LNCaP clone FGC (cell line): Measurements from ENCODE around the gene STAP1.
"Not testable (repeated sequence)": the region's sequence is repeated elsewhere in the genome, so short reads cannot be mapped to it uniquely, and the experiment has no call there.

ENCODE experiments used
- DNase-seq: peaks from one replicate; pipeline ENCODE4 v3.0.0-alpha.2; 2011; ENCODE audit warnings: low read depth
- H3K4me3 ChIP-seq: 2 replicates; pipeline ENCODE4 v1.5.1; 2011; ENCODE audit warnings: mild to moderate bottlenecking, low read depth, low read length, control low read depth
- CTCF ChIP-seq: IDR thresholded peaks from 2 replicates; pipeline ENCODE4 v1.5.1; 2012; ENCODE audit warnings: mild to moderate bottlenecking; ENCODE audit not compliant: control insufficient read depth, insufficient read depth; ENCODE audit errors: extremely low read depth

The STAP1 gene

GRCh38 chr4:67531379-67531962 is 27.1 kb upstream of the STAP1 start:
- no peak for TF ChIP-seq CTCF
- no peak overlapping the region for H3K4me3 ChIP-seq
- DNase-seq, result no peak

DNA sequence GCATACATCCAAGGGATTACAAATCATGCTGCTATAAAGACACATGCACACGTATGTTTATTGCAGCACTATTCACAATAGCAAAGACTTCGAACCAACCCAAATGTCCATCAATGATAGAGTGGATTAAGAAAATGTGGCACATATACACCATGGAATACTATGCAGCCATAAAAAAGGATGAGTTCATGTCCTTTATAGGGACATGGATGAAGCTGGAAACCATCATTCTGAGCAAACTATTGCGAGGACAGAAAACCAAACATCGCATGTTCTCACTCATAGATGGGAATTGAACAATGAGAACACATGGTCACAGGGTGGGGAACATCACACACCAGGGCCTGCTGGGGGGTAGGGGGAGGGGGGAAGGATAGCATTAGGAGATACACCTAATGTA is 26.1 kb upstream of the STAP1 start:
- DNase-seq, result not testable (repeated sequence)

GRCh38 chr4:67533112-67533511 is 25.4 kb upstream of the STAP1 start:
- TF ChIP-seq CTCF, result no peak
- H3K4me3 ChIP-seq, result no peak overlapping the region
- DNase-seq, result no peak

More for the DNA sequence above, 26.1 kb upstream of the STAP1 start:
- H3K4me3 ChIP-seq, result not testable (repeated sequence)

DNA sequence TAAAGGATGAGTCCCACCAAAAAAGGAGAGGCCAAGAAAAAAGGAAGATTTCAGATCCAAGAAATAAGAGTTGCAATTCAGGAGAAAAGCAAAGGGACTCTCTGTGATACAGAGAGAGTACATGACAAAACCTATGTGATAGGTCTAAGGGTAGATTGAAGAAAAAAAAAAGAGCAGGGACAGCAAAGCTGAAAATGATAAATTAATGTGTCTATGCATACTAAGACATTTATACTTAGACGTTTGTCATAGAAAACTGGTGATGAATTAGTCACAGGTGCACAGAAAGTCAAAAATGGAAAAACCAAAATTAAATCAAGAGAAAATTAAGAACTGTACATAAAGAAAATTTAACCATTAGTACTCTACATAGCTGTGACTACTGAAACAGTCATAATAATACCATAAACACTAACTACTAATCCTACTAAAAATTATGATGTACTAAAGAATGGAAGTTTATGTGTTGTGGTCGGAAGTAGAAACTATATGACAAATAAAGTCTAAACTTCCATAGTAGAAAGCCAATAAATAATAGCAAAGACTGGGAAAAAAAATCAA is 23.2 kb upstream of the STAP1 start:
- no peak for TF ChIP-seq CTCF
- no peak for DNase-seq

DNA sequence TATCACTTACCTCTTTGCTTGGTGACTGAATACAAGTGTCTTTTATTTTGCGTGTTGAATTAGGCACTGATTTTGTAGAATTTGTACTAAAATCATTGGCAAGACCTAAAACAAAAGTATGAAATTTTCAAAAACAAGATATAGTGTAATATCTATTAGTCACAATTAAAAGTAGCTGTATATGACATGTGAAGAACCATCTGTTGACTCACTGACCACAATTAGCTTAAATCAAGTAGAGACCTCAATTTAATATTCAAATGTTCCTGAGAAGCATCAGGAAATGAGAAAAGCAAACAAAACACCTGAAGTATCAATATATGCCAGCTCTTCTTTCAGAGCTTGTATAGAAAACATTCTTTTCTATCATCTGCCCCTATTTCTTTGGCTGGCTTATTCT is 18.7 kb upstream of the STAP1 start:
- no peak for DNase-seq
- no peak for TF ChIP-seq CTCF
- H3K4me3 ChIP-seq, result no peak overlapping the region

More for the DNA sequence above, 23.2 kb upstream of the STAP1 start:
- H3K4me3 ChIP-seq, result no peak overlapping the region

- H3K4me3 ChIP-seq, result no peak overlapping the region
- no peak for TF ChIP-seq CTCF
- peak; percentile 86 for DNase-seq
Measured at GRCh38 chr4:67542076-67542475, 16.5 kb upstream of the STAP1 start.

GRCh38 chr4:67545199-67546003 is 13.1 kb upstream of the STAP1 start, which contains the start of gene CENPC:
CENPC (minus strand) TSS chr4:67545503; CDS start chr4:67545355, 148 bp downstream.
- DNase-seq, result peak; percentile 94
- peak within 1 kb of the TSS; percentile 84 for H3K4me3 ChIP-seq
- no peak for TF ChIP-seq CTCF
